Stimulated activated CD4-positive, alpha-beta T cell treated with anti-CD3 and anti-CD28 coated beads, Interleukin-15, amount 100 ng/mL, for 48 hours (primary cell): ENCODE results near the gene TMUB1.

Source experiments
- DNase-seq, 2 donors: peaks; one replicate each; pipeline ENCODE4 v3.0.0-alpha.2; 2020; ENCODE audit warnings: low read depth in 2 of 2

The TMUB1 gene

GRCh38 chr7:151070574-151070960, 12.7 kb downstream of the TMUB1 start:
- no peak for DNase-seq

GRCh38 chr7:151069841-151070573, 13.3 kb downstream of the TMUB1 start:
- DNase-seq: no peak

GRCh38 chr7:151068069-151068773, 15.1 kb downstream of the TMUB1 start:
- no peak for DNase-seq

GRCh38 chr7:151066273-151066974, 16.9 kb downstream of the TMUB1 start:
- DNase-seq: no peak

- no peak for DNase-seq
Observed at GRCh38 chr7:151065516-151065915, 17.8 kb downstream of the TMUB1 start.

GRCh38 chr7:151064993-151065392, 18.3 kb downstream of the TMUB1 start:
- no peak for DNase-seq

- no peak for DNase-seq
Observed at GRCh38 chr7:151064454-151064853, 18.8 kb downstream of the TMUB1 start.

- no peak for DNase-seq
Observed at GRCh38 chr7:151063212-151063561, 20.1 kb downstream of the TMUB1 start.

- no peak for DNase-seq
Observed at GRCh38 chr7:151062399-151063211, 20.7 kb downstream of the TMUB1 start.

GRCh38 chr7:151062111-151062398, 21.2 kb downstream of the TMUB1 start:
- DNase-seq: no peak

- no peak for DNase-seq
Observed at GRCh38 chr7:151061213-151062110, 21.8 kb downstream of the TMUB1 start.

GRCh38 chr7:151060416-151061212, 22.7 kb downstream of the TMUB1 start:
- no peak for DNase-seq

GRCh38 chr7:151060113-151060415, 23.2 kb downstream of the TMUB1 start:
- no peak for DNase-seq

GRCh38 chr7:151059367-151060112, 23.8 kb downstream of the TMUB1 start, which contains the start of gene SLC4A2:
TSS of gene SLC4A2 (plus strand) at chr7:151059589. CDS start at chr7:151061988, 2,399 bp downstream.
- DNase-seq: peak in 1 of 2 donors; percentile 61

- DNase-seq: no peak
Observed at GRCh38 chr7:151058781-151059366, 24.4 kb downstream of the TMUB1 start.

GRCh38 chr7:151057989-151058780, 25.1 kb downstream of the TMUB1 start:
- peak; percentile 96 for DNase-seq

- DNase-seq: no peak
Observed at GRCh38 chr7:151057506-151057988, 25.7 kb downstream of the TMUB1 start, which contains the start of gene CDK5. TSS of gene CDK5 (minus strand) at chr7:151057897. CDS start at chr7:151057848, 49 bp downstream.
